ENCODE results near the gene RAET1L. TPM values are rescaled to one million over a fixed set of nuclear protein-coding genes. Genes with fewer than 3 reads are reported as not detected.

Gene RAET1L
- total and polyA plus RNA-seq, 2 donors (not counting 1 experiment from before 2014, with no cell fraction given) = not detected

DNA sequence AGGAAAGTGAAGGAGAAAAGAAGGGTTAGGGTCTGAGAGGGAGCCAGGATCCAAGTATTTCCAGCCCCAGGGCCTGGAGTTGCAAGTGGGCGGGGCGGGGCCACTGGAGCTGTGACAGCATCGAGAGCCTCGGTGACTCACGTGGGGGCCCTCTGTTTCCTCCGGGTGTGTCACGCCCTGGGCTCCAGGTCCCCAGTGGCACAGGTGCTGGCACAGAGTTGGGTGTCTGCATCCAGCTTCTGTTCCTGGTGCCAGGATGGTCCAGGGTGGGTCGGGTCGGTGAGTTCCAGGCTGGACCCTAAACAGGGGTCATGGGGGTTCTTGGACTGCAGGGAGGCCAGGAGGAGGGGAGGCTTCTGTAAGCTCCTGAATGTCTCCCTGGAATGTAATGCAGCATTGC, 16.7 kb downstream of the RAET1L start:
- no peaks in the 10 kb centered on the region for H4K20me1 ChIP-seq (ENCODE audit: control insufficient read depth, extremely low read depth, insufficient read depth, low read length)
- peaks cover 25% of the 10 kb centered on the region for H3K27me3 ChIP-seq (ENCODE audit: control insufficient read depth, insufficient read depth, low read length)
- no peaks in the 10 kb centered on the region for H3K9me3 ChIP-seq (ENCODE audit: control insufficient read depth, insufficient read depth, low read depth, low read length)
- no peak overlapping the region for H3K4me2 ChIP-seq (ENCODE audit: extremely low read depth, insufficient read depth, low read length)
- no peaks in the 10 kb centered on the region for H3K4me1 ChIP-seq (ENCODE audit: control insufficient read depth, extremely low read depth, insufficient read depth, low read length)
- no peak for DNase-seq (ENCODE audit: low read depth in 2 of 2)
- no peaks in the 10 kb centered on the region for H3K36me3 ChIP-seq (ENCODE audit: control insufficient read depth, insufficient read depth, low read length)
- TF ChIP-seq EZH2 (IDR thresholded peaks at IDR 0.05; ENCODE audit: low read length, missing control alignments) = no peak
- TF ChIP-seq, protein P1, sequence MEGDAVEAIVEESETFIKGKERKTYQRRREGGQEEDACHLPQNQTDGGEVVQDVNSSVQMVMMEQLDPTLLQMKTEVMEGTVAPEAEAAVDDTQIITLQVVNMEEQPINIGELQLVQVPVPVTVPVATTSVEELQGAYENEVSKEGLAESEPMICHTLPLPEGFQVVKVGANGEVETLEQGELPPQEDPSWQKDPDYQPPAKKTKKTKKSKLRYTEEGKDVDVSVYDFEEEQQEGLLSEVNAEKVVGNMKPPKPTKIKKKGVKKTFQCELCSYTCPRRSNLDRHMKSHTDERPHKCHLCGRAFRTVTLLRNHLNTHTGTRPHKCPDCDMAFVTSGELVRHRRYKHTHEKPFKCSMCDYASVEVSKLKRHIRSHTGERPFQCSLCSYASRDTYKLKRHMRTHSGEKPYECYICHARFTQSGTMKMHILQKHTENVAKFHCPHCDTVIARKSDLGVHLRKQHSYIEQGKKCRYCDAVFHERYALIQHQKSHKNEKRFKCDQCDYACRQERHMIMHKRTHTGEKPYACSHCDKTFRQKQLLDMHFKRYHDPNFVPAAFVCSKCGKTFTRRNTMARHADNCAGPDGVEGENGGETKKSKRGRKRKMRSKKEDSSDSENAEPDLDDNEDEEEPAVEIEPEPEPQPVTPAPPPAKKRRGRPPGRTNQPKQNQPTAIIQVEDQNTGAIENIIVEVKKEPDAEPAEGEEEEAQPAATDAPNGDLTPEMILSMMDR (conservative IDR thresholded peaks at IDR 0.05 in 1 of 2, IDR thresholded peaks at IDR 0.05 in 1 of 2; ENCODE audit: low read depth in 1 of 2, low read length in 2 of 2) = no peak
- no peak overlapping the region for H3K9ac ChIP-seq (ENCODE audit: insufficient read depth, low read length)
- no peak overlapping the region for H3K27ac ChIP-seq (ENCODE audit: insufficient read depth, low read length)
- H3K4me3 ChIP-seq (replicated peaks in 1 of 4; ENCODE audit: control extremely low read depth in 1 of 4, insufficient read depth in 1 of 4, low read depth in 3 of 4, low read length in 4 of 4) = no peak overlapping the region
- no peaks in the 10 kb centered on the region for H3K79me2 ChIP-seq (ENCODE audit: control insufficient read depth, insufficient read depth, low read length)
- no peak overlapping the region for H2AFZ ChIP-seq (ENCODE audit: low read length)

DNA sequence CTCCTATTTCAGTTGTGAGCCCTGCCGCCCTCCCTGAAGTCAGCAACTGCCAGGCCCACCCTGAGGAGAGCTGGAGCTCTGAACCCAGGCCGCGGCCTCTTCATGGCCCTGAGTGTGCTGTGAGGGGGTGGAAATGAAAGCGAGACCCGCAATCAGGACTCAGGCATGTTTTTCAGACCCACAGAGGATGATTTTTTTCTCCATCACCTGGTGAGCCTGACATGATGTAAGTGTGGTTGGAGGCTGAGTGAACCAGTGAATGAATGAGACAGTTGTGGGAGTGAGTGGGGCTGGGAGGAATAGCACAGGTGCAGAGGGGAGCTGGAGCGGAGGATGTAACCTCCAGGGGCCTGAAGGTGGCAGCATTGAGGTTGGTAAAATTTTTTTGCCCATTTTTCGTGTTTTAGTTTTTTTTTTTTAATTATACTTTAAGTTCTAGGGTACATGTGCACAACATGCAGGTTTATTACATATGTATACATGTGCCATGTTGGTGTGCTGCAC, 18.3 kb downstream of the RAET1L start:
- Histone ChIP-seq H3K79me2 (ENCODE audit: control insufficient read depth, insufficient read depth, low read length) (no peaks in the 10 kb centered on the region), H2AFZ (ENCODE audit: low read length) (no peak overlapping the region), H3K27ac (ENCODE audit: insufficient read depth, low read length) (no peak overlapping the region), H3K9ac (ENCODE audit: insufficient read depth, low read length) (no peak overlapping the region), H3K9me3 (ENCODE audit: control insufficient read depth, insufficient read depth, low read depth, low read length) (no peaks in the 10 kb centered on the region), H3K4me2 (ENCODE audit: extremely low read depth, insufficient read depth, low read length) (no peak overlapping the region), H4K20me1 (ENCODE audit: control insufficient read depth, extremely low read depth, insufficient read depth, low read length) (no peaks in the 10 kb centered on the region), H3K4me1 (ENCODE audit: control insufficient read depth, extremely low read depth, insufficient read depth, low read length) (no peaks in the 10 kb centered on the region), H3K27me3 (ENCODE audit: control insufficient read depth, insufficient read depth, low read length) (peaks cover 16% of the 10 kb centered on the region), H3K4me3 (replicated peaks in 1 of 4; ENCODE audit: control extremely low read depth in 1 of 4, insufficient read depth in 1 of 4, low read depth in 3 of 4, low read length in 4 of 4) (no peak overlapping the region), H3K36me3 (ENCODE audit: control insufficient read depth, insufficient read depth, low read length) (no peaks in the 10 kb centered on the region)
- DNase-seq (ENCODE audit: low read depth in 2 of 2) = peak in 1 of 2 donors; percentile 23
- TF ChIP-seq EZH2 (IDR thresholded peaks at IDR 0.05; ENCODE audit: low read length, missing control alignments) = no peak
- TF ChIP-seq, protein P1 (conservative IDR thresholded peaks at IDR 0.05 in 1 of 2, IDR thresholded peaks at IDR 0.05 in 1 of 2; ENCODE audit: low read depth in 1 of 2, low read length in 2 of 2) = peak; percentile 53 to 61

DNA sequence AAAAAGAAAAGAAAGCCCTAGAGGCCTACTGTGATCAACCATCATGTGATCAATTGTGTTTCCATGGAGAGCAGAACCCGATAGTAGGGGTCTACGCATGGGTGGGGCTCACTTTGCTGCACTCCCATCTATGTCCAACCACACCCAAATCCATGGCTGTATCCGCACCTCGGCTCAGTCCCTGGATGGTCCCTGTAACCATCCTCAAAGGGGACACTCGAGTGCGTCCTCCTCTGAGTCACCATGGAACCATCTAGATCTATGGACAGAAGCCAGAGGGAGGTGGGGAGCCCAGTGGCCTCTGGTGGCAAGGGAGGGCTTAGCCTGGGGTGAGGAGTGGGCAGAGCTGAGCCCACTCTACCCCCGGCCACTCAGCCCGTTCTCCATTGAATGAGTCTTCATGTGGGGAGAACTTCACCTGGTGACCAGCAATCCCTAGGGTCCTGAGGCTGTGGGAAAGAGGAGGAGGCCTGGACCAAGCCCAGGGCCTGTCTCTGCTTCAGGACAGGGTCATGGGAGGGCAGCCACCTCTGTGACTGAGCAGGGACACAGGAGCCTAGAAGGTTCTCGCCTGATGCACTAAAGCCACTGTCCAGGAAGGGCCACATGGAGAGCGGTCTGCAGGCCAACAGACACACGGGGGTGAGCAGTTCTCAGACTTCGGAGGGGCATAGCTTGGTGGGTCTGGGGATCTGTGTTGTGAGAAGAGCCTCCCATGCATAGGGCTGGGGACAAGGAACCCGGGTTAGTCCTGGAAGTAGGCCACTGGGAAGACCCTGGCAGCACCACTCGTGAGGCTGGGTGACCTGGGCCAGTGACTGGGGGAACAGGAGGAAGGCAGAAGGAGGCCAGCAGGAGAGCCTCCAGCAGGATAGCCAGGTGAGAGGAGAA, 19.3 kb downstream of the RAET1L start:
- no peak for DNase-seq (ENCODE audit: low read depth in 2 of 2)
- H2AFZ ChIP-seq (ENCODE audit: low read length) = no peak overlapping the region
- H4K20me1 ChIP-seq (ENCODE audit: control insufficient read depth, extremely low read depth, insufficient read depth, low read length) = no peaks in the 10 kb centered on the region
- peak overlapping the region; percentile 52 to 68 (median 66) for H3K4me3 ChIP-seq (replicated peaks in 1 of 4; ENCODE audit: control extremely low read depth in 1 of 4, insufficient read depth in 1 of 4, low read depth in 3 of 4, low read length in 4 of 4)
- H3K4me2 ChIP-seq (ENCODE audit: extremely low read depth, insufficient read depth, low read length) = peak overlapping the region; percentile 97
- no peaks in the 10 kb centered on the region for H3K36me3 ChIP-seq (ENCODE audit: control insufficient read depth, insufficient read depth, low read length)
- no peaks in the 10 kb centered on the region for H3K9me3 ChIP-seq (ENCODE audit: control insufficient read depth, insufficient read depth, low read depth, low read length)
- no peak overlapping the region for H3K27ac ChIP-seq (ENCODE audit: insufficient read depth, low read length)
- no peaks in the 10 kb centered on the region for H3K79me2 ChIP-seq (ENCODE audit: control insufficient read depth, insufficient read depth, low read length)
- no peaks in the 10 kb centered on the region for H3K4me1 ChIP-seq (ENCODE audit: control insufficient read depth, extremely low read depth, insufficient read depth, low read length)
- H3K9ac ChIP-seq (ENCODE audit: insufficient read depth, low read length) = no peak overlapping the region
- peaks cover 16% of the 10 kb centered on the region for H3K27me3 ChIP-seq (ENCODE audit: control insufficient read depth, insufficient read depth, low read length)
- TF ChIP-seq, protein P1 (conservative IDR thresholded peaks at IDR 0.05 in 1 of 2, IDR thresholded peaks at IDR 0.05 in 1 of 2; ENCODE audit: low read depth in 1 of 2, low read length in 2 of 2) = no peak
- TF ChIP-seq EZH2 (IDR thresholded peaks at IDR 0.05; ENCODE audit: low read length, missing control alignments) = no peak

Measured in fibroblast of lung (primary cell).